Measurements from ENCODE around the gene SAXO1.

- TF ChIP-seq, protein P1, sequence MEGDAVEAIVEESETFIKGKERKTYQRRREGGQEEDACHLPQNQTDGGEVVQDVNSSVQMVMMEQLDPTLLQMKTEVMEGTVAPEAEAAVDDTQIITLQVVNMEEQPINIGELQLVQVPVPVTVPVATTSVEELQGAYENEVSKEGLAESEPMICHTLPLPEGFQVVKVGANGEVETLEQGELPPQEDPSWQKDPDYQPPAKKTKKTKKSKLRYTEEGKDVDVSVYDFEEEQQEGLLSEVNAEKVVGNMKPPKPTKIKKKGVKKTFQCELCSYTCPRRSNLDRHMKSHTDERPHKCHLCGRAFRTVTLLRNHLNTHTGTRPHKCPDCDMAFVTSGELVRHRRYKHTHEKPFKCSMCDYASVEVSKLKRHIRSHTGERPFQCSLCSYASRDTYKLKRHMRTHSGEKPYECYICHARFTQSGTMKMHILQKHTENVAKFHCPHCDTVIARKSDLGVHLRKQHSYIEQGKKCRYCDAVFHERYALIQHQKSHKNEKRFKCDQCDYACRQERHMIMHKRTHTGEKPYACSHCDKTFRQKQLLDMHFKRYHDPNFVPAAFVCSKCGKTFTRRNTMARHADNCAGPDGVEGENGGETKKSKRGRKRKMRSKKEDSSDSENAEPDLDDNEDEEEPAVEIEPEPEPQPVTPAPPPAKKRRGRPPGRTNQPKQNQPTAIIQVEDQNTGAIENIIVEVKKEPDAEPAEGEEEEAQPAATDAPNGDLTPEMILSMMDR (IDR thresholded peaks at IDR 0.05; ENCODE audit: insufficient read depth, low read depth, low read length) = no peak
- TF ChIP-seq EZH2 (IDR thresholded peaks at IDR 0.05; ENCODE audit: insufficient read depth, low read length) = no peak
Observed at GRCh38 chr9:19050637-19051591, 17.9 kb upstream of the SAXO1 start.
